GM12875 (cell line): ENCODE results near the gene RAB14.
A peak's percentile ranks its signal among the peaks of the same experiment; 100 is the strongest.

Source experiments
- H3K4me3 ChIP-seq: one replicate; pipeline ENCODE4 v1.5.1; 2011; ENCODE audit warnings: low read depth, low read length, control low read depth
- CTCF ChIP-seq: IDR thresholded peaks from 2 replicates; pipeline ENCODE4 v1.5.1; 2011; ENCODE audit warnings: low read depth, mild to moderate bottlenecking, control low read depth, inconsistent platforms, low read length, moderate library complexity, borderline replicate concordance; ENCODE audit not compliant: insufficient read depth

Gene RAB14

GRCh38 chr9:121219530-121219929 lies 17.9 kb upstream of the RAB14 start:
- H3K4me3 ChIP-seq = no peak overlapping the region
- TF ChIP-seq CTCF = no peak

- TF ChIP-seq CTCF = no peak
- no peak overlapping the region for H3K4me3 ChIP-seq
Measured at GRCh38 chr9:121218357-121219027, 16.8 kb upstream of the RAB14 start.

- H3K4me3 ChIP-seq = no peak overlapping the region
- no peak for TF ChIP-seq CTCF
Measured at GRCh38 chr9:121217609-121218292, 16.1 kb upstream of the RAB14 start.

- TF ChIP-seq CTCF = no peak
- H3K4me3 ChIP-seq = no peak overlapping the region
Measured at GRCh38 chr9:121216271-121216805, 14.7 kb upstream of the RAB14 start.

GRCh38 chr9:121214005-121214404 lies 12.3 kb upstream of the RAB14 start:
- TF ChIP-seq CTCF = no peak

GRCh38 chr9:121213136-121213806 lies 11.6 kb upstream of the RAB14 start:
- peak; percentile 96 for TF ChIP-seq CTCF
- no peak overlapping the region for H3K4me3 ChIP-seq

More at GRCh38 chr9:121214005-121214404, 12.3 kb upstream of the RAB14 start:
- no peak overlapping the region for H3K4me3 ChIP-seq
